Vagina (tissue), 2 donors: ENCODE measurements around the gene ABHD16B. TPM values are rescaled to one million over a fixed set of nuclear protein-coding genes. Genes with fewer than 3 reads are reported as not detected.

ENCODE experiments used
- DNase-seq, 2 donors: peaks; one replicate each; pipeline ENCODE4 v3.0.0-alpha.2; 2017; ENCODE audit errors: extremely low spot score in 2 of 2
- H3K27ac ChIP-seq: fragments of 200-600 bp; sonication (generic); one replicate; pipeline ENCODE4 v1.5.1; 2019
- H3K27me3 ChIP-seq: fragments of 200-600 bp; sonication (generic); one replicate; pipeline ENCODE4 v1.5.1; 2019
- H3K36me3 ChIP-seq, 2 donors: fragments of 200-600 bp; sonication (generic); one replicate each; pipeline ENCODE4 v1.5.1; 2017 to 2019
- H3K4me1 ChIP-seq: fragments of 200-600 bp; sonication (generic); one replicate; pipeline ENCODE4 v1.5.1; 2019
- H3K4me3 ChIP-seq, 2 donors: fragments of 200-600 bp; sonication (generic); 1 replicate in 1 of 2; 2 replicates in 1 of 2; pipeline ENCODE4 v1.5.1; 2016 to 2019
- H3K9me3 ChIP-seq: fragments of 200-600 bp; sonication (generic); one replicate; pipeline ENCODE4 v1.5.1; 2019
- POLR2A ChIP-seq, 2 donors: fragments of 450-650 bp; IDR thresholded peaks; one replicate each; pipeline ENCODE4 v1.6.1; 2017; ENCODE audit warnings: antibody characterized with exemption in 2 of 2, mild to moderate bottlenecking in 2 of 2, moderate library complexity in 2 of 2
- POLR2AphosphoS5 ChIP-seq, 2 donors: sonication (generic); formaldehyde crosslinking; IDR thresholded peaks; one replicate each; pipeline ENCODE4 v1.9.0; 2017; ENCODE audit warnings: antibody characterized with exemption in 2 of 2, mild to moderate bottlenecking in 2 of 2, low read depth in 1 of 2; ENCODE audit not compliant: insufficient read depth in 1 of 2
- intact Hi-C: fragments of 100-400 bp; cut with DNase I; formaldehyde crosslinking; loops from one replicate; pipeline ENCODE4 v1.15.1; 2023
- total RNA-seq: library from RNA; depleted of rRNA; stranded (reverse); fragments of >200 nt; gene quantifications from one replicate; pipeline ENCODE4 v1.2.3, GENCODE V29; 2016
- TF ChIP-seq, protein P1 (sequence below), 3 experiments: fragments of 450-650 bp in 2 of 3; fragments of 200-600 bp in 1 of 3; sonication (generic) in 1 of 3; IDR thresholded peaks; one replicate each; pipeline ENCODE4 v1.5.1; 2017 to 2019; ENCODE audit warnings: antibody characterized with exemption in 3 of 3, mild to moderate bottlenecking in 2 of 3, moderate library complexity in 2 of 3

Gene ABHD16B
- total RNA-seq, 1 donor from 2014 or later: not detected

DNA sequence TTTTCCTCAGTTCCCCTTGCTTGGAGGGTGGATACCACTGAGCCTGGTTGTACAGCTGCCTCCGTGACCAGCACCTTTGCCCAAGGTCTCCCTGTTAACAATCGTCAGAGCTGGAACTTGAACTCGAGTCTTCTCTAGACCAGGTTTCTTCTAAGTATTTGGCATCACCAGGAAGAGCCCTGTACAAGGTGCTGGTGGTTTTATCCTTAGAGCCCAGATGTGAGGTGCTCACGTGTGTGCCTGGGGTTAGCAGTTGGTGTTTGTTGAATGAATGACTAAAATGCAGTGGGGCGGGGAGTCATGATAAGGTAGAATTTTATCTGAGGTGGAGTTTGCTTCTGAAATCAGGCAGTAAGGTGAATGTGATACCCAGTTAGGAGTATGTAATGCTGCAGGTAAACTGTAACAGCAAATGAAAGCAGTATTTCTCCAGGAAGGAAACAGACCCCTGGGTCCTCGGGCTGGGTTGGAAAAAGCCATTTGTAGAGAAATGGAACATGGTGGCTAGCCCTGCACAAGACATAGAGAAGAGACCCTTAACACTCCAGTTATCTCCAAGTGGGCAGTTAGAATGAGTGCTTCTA, 36.8 kb downstream of the ABHD16B start:
- TF ChIP-seq POLR2A (IDR thresholded peaks at IDR 0.05): no peak
- TF ChIP-seq, protein P1, sequence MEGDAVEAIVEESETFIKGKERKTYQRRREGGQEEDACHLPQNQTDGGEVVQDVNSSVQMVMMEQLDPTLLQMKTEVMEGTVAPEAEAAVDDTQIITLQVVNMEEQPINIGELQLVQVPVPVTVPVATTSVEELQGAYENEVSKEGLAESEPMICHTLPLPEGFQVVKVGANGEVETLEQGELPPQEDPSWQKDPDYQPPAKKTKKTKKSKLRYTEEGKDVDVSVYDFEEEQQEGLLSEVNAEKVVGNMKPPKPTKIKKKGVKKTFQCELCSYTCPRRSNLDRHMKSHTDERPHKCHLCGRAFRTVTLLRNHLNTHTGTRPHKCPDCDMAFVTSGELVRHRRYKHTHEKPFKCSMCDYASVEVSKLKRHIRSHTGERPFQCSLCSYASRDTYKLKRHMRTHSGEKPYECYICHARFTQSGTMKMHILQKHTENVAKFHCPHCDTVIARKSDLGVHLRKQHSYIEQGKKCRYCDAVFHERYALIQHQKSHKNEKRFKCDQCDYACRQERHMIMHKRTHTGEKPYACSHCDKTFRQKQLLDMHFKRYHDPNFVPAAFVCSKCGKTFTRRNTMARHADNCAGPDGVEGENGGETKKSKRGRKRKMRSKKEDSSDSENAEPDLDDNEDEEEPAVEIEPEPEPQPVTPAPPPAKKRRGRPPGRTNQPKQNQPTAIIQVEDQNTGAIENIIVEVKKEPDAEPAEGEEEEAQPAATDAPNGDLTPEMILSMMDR (IDR thresholded peaks at IDR 0.05): no peak
- TF ChIP-seq POLR2AphosphoS5 (IDR thresholded peaks at IDR 0.05; ENCODE audit: insufficient read depth in 1 of 2, low read depth in 1 of 2): no peak
- Histone ChIP-seq H3K4me3 (no peak overlapping the region), H3K27me3 (no peaks in the 10 kb centered on the region), H3K27ac (no peak overlapping the region), H3K36me3 (no peaks in the 10 kb centered on the region), H3K4me1 (peaks cover 48% of the 10 kb centered on the region), H3K9me3 (no peaks in the 10 kb centered on the region)
- no peak for DNase-seq
- intact Hi-C loops: no loop called here

DNA sequence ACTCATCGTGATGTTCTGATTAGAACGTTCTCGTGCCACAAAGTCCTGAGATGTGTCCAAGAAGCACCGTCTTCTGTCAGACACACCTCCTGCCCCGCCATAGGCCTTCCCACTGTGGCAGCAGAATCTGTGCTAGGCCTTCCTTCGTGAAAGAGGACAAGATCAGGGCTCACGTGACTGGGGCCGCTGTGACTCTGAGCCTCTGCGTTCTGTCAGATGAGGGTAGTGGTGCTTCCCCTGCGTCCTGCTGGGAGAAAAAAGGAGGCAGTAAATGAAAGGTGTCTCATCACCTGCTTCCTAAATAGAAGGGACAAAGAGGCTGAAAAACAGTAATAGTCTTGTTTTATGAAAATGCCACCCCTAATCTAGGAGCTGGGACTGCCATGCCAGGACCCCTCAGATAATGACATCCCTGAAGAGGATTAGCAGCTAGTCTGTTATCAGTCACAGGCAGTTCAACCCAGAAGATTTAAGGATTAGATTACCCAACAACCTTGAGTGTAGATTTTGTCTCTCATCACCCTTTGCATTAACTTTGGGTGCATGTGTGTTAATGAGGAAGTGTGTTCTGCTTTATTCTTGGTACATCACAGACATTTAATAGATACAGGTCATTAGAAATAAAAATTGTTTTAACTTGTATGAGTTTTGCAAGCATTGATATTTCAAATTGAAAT, 37.7 kb downstream of the ABHD16B start:
- Histone ChIP-seq H3K4me3 (no peak overlapping the region), H3K4me1 (peaks cover 53% of the 10 kb centered on the region), H3K36me3 (no peaks in the 10 kb centered on the region), H3K27ac (no peak overlapping the region), H3K27me3 (no peaks in the 10 kb centered on the region), H3K9me3 (no peaks in the 10 kb centered on the region)
- DNase-seq: no peak
- TF ChIP-seq, protein P1 (IDR thresholded peaks at IDR 0.05): no peak
- TF ChIP-seq POLR2A (IDR thresholded peaks at IDR 0.05) (no peak), POLR2AphosphoS5 (IDR thresholded peaks at IDR 0.05; ENCODE audit: insufficient read depth in 1 of 2, low read depth in 1 of 2) (no peak)
- intact Hi-C loops: no loop called here

DNA sequence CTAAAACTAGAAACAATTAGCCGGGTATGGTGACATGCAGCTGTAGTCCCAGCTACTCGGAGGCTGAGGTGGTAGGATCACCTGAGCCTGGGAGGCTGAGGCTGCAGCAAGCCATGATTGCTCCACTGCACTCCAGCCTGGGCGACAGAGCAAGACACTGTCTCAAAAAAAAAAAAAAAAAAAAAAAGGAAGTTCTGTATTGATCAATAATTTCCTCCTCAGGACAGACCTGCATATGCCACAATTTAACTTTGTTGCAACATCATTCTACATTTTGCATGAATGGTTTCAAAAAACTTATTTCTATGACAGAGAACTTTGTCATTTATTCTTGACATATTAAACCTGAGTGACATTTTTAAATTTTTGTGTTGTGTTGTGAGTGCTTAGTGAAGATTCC, 39.1 kb downstream of the ABHD16B start:
- H3K4me1 ChIP-seq: peaks cover 51% of the 10 kb centered on the region
- no peaks in the 10 kb centered on the region for H3K36me3 ChIP-seq
- H3K4me3 ChIP-seq: no peak overlapping the region

DNA sequence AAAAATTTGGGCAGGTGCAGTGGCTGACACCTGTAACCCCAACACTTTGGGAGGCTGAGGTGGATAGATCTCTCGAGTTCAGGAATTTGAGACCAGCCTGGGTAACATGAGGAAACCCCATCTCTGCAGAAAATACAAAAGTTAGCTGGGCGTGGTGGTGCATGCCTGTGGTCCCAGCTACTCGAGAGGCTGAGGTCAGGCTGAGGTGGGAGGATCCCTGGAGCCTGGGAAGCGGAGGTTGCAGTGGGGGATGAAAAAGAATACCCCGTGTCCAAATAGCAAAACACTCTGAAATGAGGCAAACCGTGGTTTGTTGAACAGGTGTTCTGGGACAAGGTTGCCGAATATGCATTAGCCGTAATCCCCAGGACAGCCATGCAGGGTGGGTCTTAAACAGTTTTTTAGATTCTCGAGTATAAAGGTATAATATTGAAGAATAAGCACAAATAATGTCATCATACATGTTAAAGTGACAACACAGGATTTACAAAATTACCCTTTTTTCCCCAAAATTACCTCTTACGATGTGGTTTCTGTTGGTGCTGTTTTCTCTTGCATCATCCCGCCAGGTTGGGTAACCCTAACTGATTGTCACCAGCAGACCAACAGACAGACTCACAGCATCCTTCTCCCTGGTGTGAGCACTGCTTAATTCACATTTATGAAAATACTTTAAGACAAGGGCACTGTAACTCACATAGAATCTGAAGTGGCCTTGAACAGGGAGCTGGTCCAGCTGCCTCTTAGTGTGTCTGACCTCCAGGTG, 42.7 kb downstream of the ABHD16B start:
- intact Hi-C loops: no loop called here
- Histone ChIP-seq H3K9me3 (no peaks in the 10 kb centered on the region), H3K27me3 (no peaks in the 10 kb centered on the region), H3K36me3 (no peaks in the 10 kb centered on the region), H3K4me1 (peaks cover 25% of the 10 kb centered on the region), H3K4me3 (no peak overlapping the region), H3K27ac (no peak overlapping the region)
- DNase-seq: no peak
- TF ChIP-seq POLR2AphosphoS5 (IDR thresholded peaks at IDR 0.05; ENCODE audit: insufficient read depth in 1 of 2, low read depth in 1 of 2): no peak
- TF ChIP-seq, protein P1 (IDR thresholded peaks at IDR 0.05): no peak
- TF ChIP-seq POLR2A (IDR thresholded peaks at IDR 0.05): no peak

More for the DNA sequence above, 39.1 kb downstream of the ABHD16B start:
- intact Hi-C loops: no loop called here
- Histone ChIP-seq H3K9me3 (no peaks in the 10 kb centered on the region), H3K27me3 (no peaks in the 10 kb centered on the region), H3K27ac (no peak overlapping the region)
- no peak for TF ChIP-seq POLR2A (IDR thresholded peaks at IDR 0.05)
- TF ChIP-seq, protein P1 (IDR thresholded peaks at IDR 0.05): no peak
- no peak for TF ChIP-seq POLR2AphosphoS5 (IDR thresholded peaks at IDR 0.05; ENCODE audit: insufficient read depth in 1 of 2, low read depth in 1 of 2)
- DNase-seq: no peak
